HCT116 (cell line): ENCODE results near the gene RUNX2. TPM values are rescaled to one million over a fixed set of nuclear protein-coding genes. Genes with fewer than 3 reads are reported as not detected.

ENCODE experiments used
- ATAC-seq: fragments of 200-7000 bp; cut with Tn5 transposase; 2 replicates; pipeline ENCODE4 v1.9.1; 2020; ENCODE audit warnings: mild to moderate bottlenecking, moderate library complexity
- BruUV-seq: library from RNA; stranded (reverse); fragments of 400-500 nt; replicated peaks from 2 replicates; lab custom pipeline; 2021; lab: Mats Ljungman, UMichigan
- CTCF ChIA-PET: fragments of 300-600 bp; sonication (Branson Sonifier 250); formaldehyde crosslinking; loops from one replicate; lab custom pipeline; 2021; ENCODE audit warnings: antibody characterized with exemption; lab: Charles Lee
- POLR2A ChIA-PET: fragments of 300-600, 350-600 bp; sonication (Branson Sonifier 250); formaldehyde crosslinking; loops from one replicate; lab custom pipeline; 2021; ENCODE audit warnings: antibody characterized with exemption; lab: Charles Lee
- RAD21 ChIA-PET, 2 experiments: fragments of 300-600 bp; sonication (Branson Sonifier 250); formaldehyde crosslinking; loops; one replicate each; lab custom pipeline; 2023; ENCODE audit warnings: low total read pairs in 2 of 2; ENCODE audit not compliant: uncharacterized antibody in 2 of 2, unreplicated experiment in 2 of 2, low non-redundant PET in 1 of 2; lab: Charles Lee
- DNase-seq: peaks from one replicate; pipeline ENCODE4 v3.0.0-alpha.2; 2010; ENCODE audit warnings: low read depth, low spot score
- H2AFZ ChIP-seq: fragments of 200-600 bp; shearing (Covaris generic), sonication (generic); 2 replicates; pipeline ENCODE4 v1.6.1; 2017; ENCODE audit warnings: low read depth, mixed run types, mixed read lengths, antibody characterized with exemption, low read length; ENCODE audit not compliant: poor library complexity, severe bottlenecking
- H3K27ac ChIP-seq: 2 replicates; pipeline ENCODE4 v1.5.1; 2012; ENCODE audit warnings: low read depth, low read length
- H3K27me3 ChIP-seq: fragments of 200-600 bp; sonication (generic); 2 replicates; pipeline ENCODE4 v1.6.1; 2016; ENCODE audit warnings: mixed run types, low read length, mixed read lengths; ENCODE audit not compliant: insufficient read depth
- H3K36me3 ChIP-seq, 2 experiments: fragments of 200-500 bp in 1 of 2; fragments of 200-600 bp in 1 of 2; sonication (Bioruptor generic) in 1 of 2; sonication (generic) in 1 of 2; 2 replicates each; pipeline versions ENCODE4 v1.5.1 to v1.6.1; 2014 to 2016; ENCODE audit warnings: low read length in 2 of 2, inconsistent platforms in 1 of 2, mixed read lengths in 1 of 2, mixed run types in 1 of 2; ENCODE audit not compliant: insufficient read depth in 2 of 2, control insufficient read depth in 1 of 2
- H3K4me1 ChIP-seq, 2 experiments: fragments of 200-600 bp in 1 of 2; sonication (generic) in 1 of 2; 2 replicates each; pipeline versions ENCODE4 v1.5.1 to v1.6.1; 2012 to 2017; ENCODE audit warnings: low read length in 2 of 2, inconsistent platforms in 1 of 2, mild to moderate bottlenecking in 1 of 2, mixed read lengths in 1 of 2, mixed run types in 1 of 2, moderate library complexity in 1 of 2; ENCODE audit not compliant: insufficient read depth in 2 of 2, control insufficient read depth in 1 of 2
- H3K4me2 ChIP-seq: fragments of 200-600 bp; sonication (generic); 2 replicates; pipeline ENCODE4 v1.6.1; 2017; ENCODE audit warnings: mixed run types, low read length, mixed read lengths
- H3K4me3 ChIP-seq, 2 experiments: fragments of 200-600 bp in 1 of 2; sonication (generic) in 1 of 2; replicated peaks in 1 of 2; 2 replicates each; pipeline ENCODE4 v1.5.1; 2011 to 2016; ENCODE audit warnings: low read length in 2 of 2, control low read depth in 1 of 2, low read depth in 1 of 2, mild to moderate bottlenecking in 1 of 2, mixed read lengths in 1 of 2, mixed run types in 1 of 2
- H3K79me2 ChIP-seq: fragments of 200-600 bp; sonication (generic); 2 replicates; pipeline ENCODE4 v1.6.1; 2017; ENCODE audit warnings: mild to moderate bottlenecking, mixed run types, low read length, moderate library complexity, mixed read lengths; ENCODE audit not compliant: insufficient read depth
- H3K9ac ChIP-seq: fragments of 200-600 bp; sonication (generic); 2 replicates; pipeline ENCODE4 v1.6.1; 2016; ENCODE audit warnings: low read length, mixed read lengths
- H3K9me2 ChIP-seq: fragments of 200-600 bp; sonication (generic), shearing (Covaris generic); 2 replicates; pipeline ENCODE4 v1.6.1; 2017; ENCODE audit warnings: mixed run types, mild to moderate bottlenecking, moderate library complexity; ENCODE audit not compliant: insufficient read depth
- H3K9me3 ChIP-seq, 2 experiments: fragments of 200-500 bp in 1 of 2; fragments of 200-600 bp in 1 of 2; sonication (Bioruptor generic) in 1 of 2; sonication (generic) in 1 of 2; 2 replicates each; pipeline ENCODE4 v1.6.1; 2014 to 2017; ENCODE audit warnings: low read length in 2 of 2, mixed read lengths in 2 of 2, inconsistent platforms in 1 of 2, low read depth in 1 of 2, mild to moderate bottlenecking in 1 of 2, mixed run types in 1 of 2, moderate library complexity in 1 of 2; ENCODE audit not compliant: control insufficient read depth in 1 of 2, insufficient read depth in 1 of 2
- H4K20me1 ChIP-seq: fragments of 200-600 bp; sonication (generic), shearing (Covaris generic); 2 replicates; pipeline ENCODE4 v1.6.1; 2017; ENCODE audit warnings: mixed run types, mild to moderate bottlenecking, moderate library complexity; ENCODE audit not compliant: insufficient read depth
- ATF3 ChIP-seq: IDR thresholded peaks from 2 replicates; pipeline ENCODE4 v1.6.1; 2012
- EGR1 ChIP-seq: IDR thresholded peaks from 2 replicates; pipeline ENCODE4 v1.6.1; 2012; ENCODE audit warnings: low read depth
- JUND ChIP-seq: IDR thresholded peaks from 2 replicates; pipeline ENCODE4 v1.6.1; 2012
- MAX ChIP-seq: IDR thresholded peaks from 2 replicates; pipeline ENCODE4 v1.6.1; 2012
- POLR2A ChIP-seq: IDR thresholded peaks from 2 replicates; pipeline ENCODE4 v1.7.0; 2011; ENCODE audit warnings: borderline replicate concordance; ENCODE audit not compliant: insufficient read depth, insufficient read length; ENCODE audit errors: extremely low read depth
- REST ChIP-seq: IDR thresholded peaks from 2 replicates; pipeline ENCODE4 v1.6.1; 2012; ENCODE audit warnings: low read depth
- SIN3A ChIP-seq: IDR thresholded peaks from 2 replicates; pipeline ENCODE4 v1.6.1; 2012; ENCODE audit warnings: low read depth
- SP1 ChIP-seq: IDR thresholded peaks from 2 replicates; pipeline ENCODE4 v1.6.1; 2012; ENCODE audit warnings: low read depth
- SRF ChIP-seq: IDR thresholded peaks from 2 replicates; pipeline ENCODE4 v1.6.1; 2012; ENCODE audit warnings: low read depth
- TCF7L2 ChIP-seq: IDR thresholded peaks from 2 replicates; pipeline ENCODE4 v1.7.0; 2011; ENCODE audit warnings: borderline replicate concordance, inconsistent platforms; ENCODE audit not compliant: insufficient read depth, insufficient read length; ENCODE audit errors: extremely low read depth
- YY1 ChIP-seq: IDR thresholded peaks from 2 replicates; pipeline ENCODE4 v1.6.1; 2011; ENCODE audit warnings: low read length, low read depth, moderate library complexity, mild to moderate bottlenecking; ENCODE audit not compliant: insufficient replicate concordance; ENCODE audit errors: extremely low read depth
- ZBTB33 ChIP-seq: IDR thresholded peaks from 2 replicates; pipeline ENCODE4 v1.6.1; 2011; ENCODE audit warnings: mild to moderate bottlenecking, low read length, moderate library complexity; ENCODE audit not compliant: insufficient replicate concordance; ENCODE audit errors: extremely low read depth
- ZNF274 ChIP-seq: fragments of 200-500 bp; sonication (Bioruptor generic); IDR thresholded peaks from 2 replicates; pipeline ENCODE4 v1.6.1; 2014; ENCODE audit warnings: mild to moderate bottlenecking, low read depth, low read length, inconsistent platforms
- intact Hi-C: fragments of 100-400 bp; cut with micrococcal nuclease; formaldehyde crosslinking; loops from 2 replicates; pipeline ENCODE4 v1.10.0; 2022
- total RNA-seq: library from RNA; stranded (reverse); gene quantifications from one replicate; pipeline ENCODE4 v1.2.1, GENCODE V29; 2021; ENCODE audit not compliant: unreplicated experiment

Gene RUNX2
- total RNA-seq, 1 experiment from 2014 or later: 1.1 TPM

GRCh38 chr6:45371924-45372573, 43.9 kb downstream of the RUNX2 start:
- no peak overlapping the region for H3K27ac ChIP-seq
- no TSS peak for BruUV-seq
- H3K9me2 ChIP-seq: no peaks in the 10 kb centered on the region
- H3K4me2 ChIP-seq: no peak overlapping the region
- H2AFZ ChIP-seq: no peak overlapping the region
- no peak overlapping the region for H3K9ac ChIP-seq
- H3K79me2 ChIP-seq: 0 out of 2 replicates have a peak, but pooled peaks cover 7% of the 10 kb centered on the region
- H3K4me3 ChIP-seq: no peak overlapping the region
- H4K20me1 ChIP-seq: no peaks in the 10 kb centered on the region; the same call in 1 of the 2 replicates
- no peak for TF ChIP-seq ZNF274
- no peak for TF ChIP-seq EGR1
- TF ChIP-seq TCF7L2: no peak
- H3K36me3 ChIP-seq: no peaks in the 10 kb centered on the region
- RAD21 ChIA-PET: interaction anchor here in 1 of 2 experiments (1.0 kb wide), 1 partner anchor 342 kb away, joined by 3 read pairs; no protein-coding TSS in a partner anchor
- POLR2A ChIA-PET: no interaction called here
- H3K4me1 ChIP-seq: peaks cover 3 to 8% of the 10 kb centered on the region in 2 experiments; a peak in 1 of 4 replicates
- ATAC-seq: no peak
- intact Hi-C loops: no loop called here
- H3K9me3 ChIP-seq: no peaks in the 10 kb centered on the region
- no peak for DNase-seq
- no peaks in the 10 kb centered on the region for H3K27me3 ChIP-seq
- CTCF ChIA-PET: no interaction called here

- no peak overlapping the region for H2AFZ ChIP-seq
- ATAC-seq (no peak), DNase-seq (no peak)
- no peaks in the 10 kb centered on the region for H3K36me3 ChIP-seq
- H3K27me3 ChIP-seq: no peaks in the 10 kb centered on the region
- RAD21 ChIA-PET: interaction anchor here in 1 of 2 experiments (0.5 kb wide), 1 partner anchor 547 kb away, joined by 3 read pairs; no protein-coding TSS in a partner anchor
- POLR2A ChIA-PET: no interaction called here
- no peak overlapping the region for H3K4me2 ChIP-seq
- H3K9ac ChIP-seq: no peak overlapping the region
- H3K4me1 ChIP-seq: peaks cover 6 to 20% of the 10 kb centered on the region in 2 experiments; a peak in 3 of 4 replicates
- H3K79me2 ChIP-seq: 0 out of 2 replicates have a peak, but pooled peaks cover 7% of the 10 kb centered on the region
- H3K9me3 ChIP-seq: no peaks in the 10 kb centered on the region
- H3K9me2 ChIP-seq: no peaks in the 10 kb centered on the region
- CTCF ChIA-PET: interaction anchor here (0.7 to 1.9 kb wide), 2 partner anchors 339 to 742 kb away, joined by 3 to 5 read pairs; no protein-coding TSS in a partner anchor
- H3K4me3 ChIP-seq: no peak overlapping the region
- no TSS peak for BruUV-seq
- intact Hi-C loops: loop anchor here (5.0 kb wide), 1 partner anchor 337 kb away; no protein-coding TSS in a partner anchor
- no peaks in the 10 kb centered on the region; the same call in 1 of the 2 replicates for H4K20me1 ChIP-seq
- no peak overlapping the region for H3K27ac ChIP-seq
- TF ChIP-seq POLR2A (no peak), JUND (no peak), REST (no peak), ATF3 (no peak), ZNF274 (no peak), ZBTB33 (no peak), SIN3A (no peak), SRF (no peak), SP1 (no peak), MAX (no peak), EGR1 (no peak), YY1 (no peak)
Measured at GRCh38 chr6:45375449-45375848, 47.3 kb downstream of the RUNX2 start.
